Measurements from ENCODE around the gene FAM170B. TPM values are rescaled to one million over a fixed set of nuclear protein-coding genes. Genes with fewer than 3 reads are reported as not detected.

Gene FAM170B
- total RNA-seq, 1 donor from 2014 or later = not detected

GRCh38 chr10:49094646-49095045 lies 39.2 kb downstream of the FAM170B start:
- TF ChIP-seq CTCF (IDR thresholded peaks at IDR 0.05; ENCODE audit: partially characterized antibody, unreplicated experiment) = no peak
- no peak overlapping the region for H3K4me3 Mint-ChIP-seq (ENCODE audit: unreplicated experiment)
- H3K4me1 Mint-ChIP-seq (ENCODE audit: low read depth, unreplicated experiment) = peaks cover 8% of the 10 kb centered on the region
- no peak for DNase-seq
- H3K27me3 Mint-ChIP-seq (ENCODE audit: unreplicated experiment) = peaks cover 2% of the 10 kb centered on the region
- H3K36me3 Mint-ChIP-seq (ENCODE audit: unreplicated experiment) = peaks cover under 1% of the 10 kb centered on the region
- H3K9me3 Mint-ChIP-seq (ENCODE audit: unreplicated experiment) = no peaks in the 10 kb centered on the region
- H3K27ac Mint-ChIP-seq (ENCODE audit: unreplicated experiment) = no peak overlapping the region

- H3K27me3 Mint-ChIP-seq (ENCODE audit: unreplicated experiment) = peaks cover 2% of the 10 kb centered on the region
- peaks cover under 1% of the 10 kb centered on the region for H3K4me1 Mint-ChIP-seq (ENCODE audit: low read depth, unreplicated experiment)
Measured at GRCh38 chr10:49093922-49094321, 39.9 kb downstream of the FAM170B start.

GRCh38 chr10:49092477-49092876 lies 41.3 kb downstream of the FAM170B start:
- no peak for TF ChIP-seq CTCF (IDR thresholded peaks at IDR 0.05; ENCODE audit: partially characterized antibody, unreplicated experiment)
- no peak overlapping the region for H3K27ac Mint-ChIP-seq (ENCODE audit: unreplicated experiment)
- H3K4me1 Mint-ChIP-seq (ENCODE audit: low read depth, unreplicated experiment) = no peaks in the 10 kb centered on the region
- no peaks in the 10 kb centered on the region for H3K9me3 Mint-ChIP-seq (ENCODE audit: unreplicated experiment)
- H3K4me3 Mint-ChIP-seq (ENCODE audit: unreplicated experiment) = no peak overlapping the region
- no peaks in the 10 kb centered on the region for H3K27me3 Mint-ChIP-seq (ENCODE audit: unreplicated experiment)
- no peak for DNase-seq
- H3K36me3 Mint-ChIP-seq (ENCODE audit: unreplicated experiment) = peaks cover 8% of the 10 kb centered on the region

More at GRCh38 chr10:49093922-49094321, 39.9 kb downstream of the FAM170B start:
- DNase-seq = no peak
- H3K36me3 Mint-ChIP-seq (ENCODE audit: unreplicated experiment) = peaks cover 8% of the 10 kb centered on the region
- H3K27ac Mint-ChIP-seq (ENCODE audit: unreplicated experiment) = no peak overlapping the region
- TF ChIP-seq CTCF (IDR thresholded peaks at IDR 0.05; ENCODE audit: partially characterized antibody, unreplicated experiment) = no peak
- no peak overlapping the region for H3K4me3 Mint-ChIP-seq (ENCODE audit: unreplicated experiment)
- H3K9me3 Mint-ChIP-seq (ENCODE audit: unreplicated experiment) = no peaks in the 10 kb centered on the region

- Mint-ChIP-seq H3K4me1 (ENCODE audit: low read depth, unreplicated experiment) (no peaks in the 10 kb centered on the region), H3K27ac (ENCODE audit: unreplicated experiment) (no peak overlapping the region), H3K27me3 (ENCODE audit: unreplicated experiment) (no peaks in the 10 kb centered on the region), H3K36me3 (ENCODE audit: unreplicated experiment) (peaks cover 15% of the 10 kb centered on the region), H3K9me3 (ENCODE audit: unreplicated experiment) (peaks cover 4% of the 10 kb centered on the region), H3K4me3 (ENCODE audit: unreplicated experiment) (no peak overlapping the region)
- no peak for TF ChIP-seq CTCF (IDR thresholded peaks at IDR 0.05; ENCODE audit: partially characterized antibody, unreplicated experiment)
- DNase-seq = no peak
Measured at GRCh38 chr10:49091450-49092210, 42.2 kb downstream of the FAM170B start.

- DNase-seq = no peak
- Mint-ChIP-seq H3K27me3 (ENCODE audit: unreplicated experiment) (no peaks in the 10 kb centered on the region), H3K36me3 (ENCODE audit: unreplicated experiment) (peaks cover 19% of the 10 kb centered on the region)
Measured at GRCh38 chr10:49090696-49091380, 43.0 kb downstream of the FAM170B start.

More at GRCh38 chr10:49090696-49091380, 43.0 kb downstream of the FAM170B start:
- H3K4me3 Mint-ChIP-seq (ENCODE audit: unreplicated experiment) = no peak overlapping the region
- TF ChIP-seq CTCF (IDR thresholded peaks at IDR 0.05; ENCODE audit: partially characterized antibody, unreplicated experiment) = no peak
- no peaks in the 10 kb centered on the region for H3K4me1 Mint-ChIP-seq (ENCODE audit: low read depth, unreplicated experiment)
- H3K9me3 Mint-ChIP-seq (ENCODE audit: unreplicated experiment) = peaks cover 5% of the 10 kb centered on the region
- H3K27ac Mint-ChIP-seq (ENCODE audit: unreplicated experiment) = no peak overlapping the region
